Esophagus squamous epithelium (tissue), 5 donors: Measurements from ENCODE around the gene MYD88. TPM values are rescaled to one million over a fixed set of nuclear protein-coding genes. Genes with fewer than 3 reads are reported as not detected.

Experiments
- DNase-seq: peaks from one replicate; lab custom pipeline; 2025; lab: John Stamatoyannopoulos, UW
- H3K27ac ChIP-seq, 4 donors: fragments of 200-600 bp; sonication (generic); one replicate each; pipeline ENCODE4 v1.5.1; 2016 to 2019; ENCODE audit warnings: mild to moderate bottlenecking in 1 of 4
- H3K27me3 ChIP-seq, 4 donors: fragments of 200-600 bp; sonication (generic); 1 replicate in 3 of 4; 2 replicates in 1 of 4; pipeline versions ENCODE4 v1.5.1 to v1.6.0; 2017 to 2021; ENCODE audit warnings: antibody characterized with exemption in 1 of 4
- H3K36me3 ChIP-seq, 3 donors: fragments of 200-600 bp; sonication (generic); one replicate each; pipeline ENCODE4 v1.5.1; 2016 to 2019
- H3K4me1 ChIP-seq, 3 donors: fragments of 200-600 bp; sonication (generic); one replicate each; pipeline ENCODE4 v1.5.1; 2017 to 2019
- H3K4me3 ChIP-seq, 4 donors: fragments of 200-600 bp; sonication (generic); 1 replicate in 3 of 4; 2 replicates in 1 of 4; pipeline ENCODE4 v1.5.1; 2016 to 2019; ENCODE audit warnings: mild to moderate bottlenecking in 2 of 4, moderate library complexity in 1 of 4
- H3K9me3 ChIP-seq, 3 donors: fragments of 200-600 bp; sonication (generic); one replicate each; pipeline ENCODE4 v1.5.1; 2016 to 2019
- CTCF ChIP-seq, 6 experiments: fragments of 450-650 bp in 4 of 6; fragments of 200-600 bp in 2 of 6; sonication (generic) in 2 of 6; IDR thresholded peaks; one replicate each; pipeline ENCODE4 v1.5.1; 2016 to 2019; ENCODE audit warnings: antibody characterized with exemption in 6 of 6, mild to moderate bottlenecking in 4 of 6, moderate library complexity in 4 of 6
- POLR2A ChIP-seq, 4 donors: fragments of 450-650 bp; IDR thresholded peaks; one replicate each; pipeline ENCODE4 v1.6.1; 2017; ENCODE audit warnings: antibody characterized with exemption in 4 of 4, mild to moderate bottlenecking in 4 of 4, moderate library complexity in 3 of 4
- WGBS, 2 donors: methylation state at CpG; one replicate each; pipeline ENCODE4 v1.1.5; 2018; 5-methylcytosine and 5-hydroxymethylcytosine counted together
- intact Hi-C: fragments of 100-400 bp; cut with DNase I; formaldehyde crosslinking; loops from one replicate; pipeline ENCODE4 v1.15.0; 2022
- total RNA-seq, 4 donors: library from RNA; depleted of rRNA; stranded (reverse); fragments of >200 nt; gene quantifications; one replicate each; pipeline ENCODE4 v1.1.0, GENCODE V29; 2016
- donor health status: DM: yes; HTN: yes; CAD: no.

The MYD88 gene
- total RNA-seq, 4 donors from 2014 or later = 42.5 to 77.1 (median 60.2) TPM

DNA sequence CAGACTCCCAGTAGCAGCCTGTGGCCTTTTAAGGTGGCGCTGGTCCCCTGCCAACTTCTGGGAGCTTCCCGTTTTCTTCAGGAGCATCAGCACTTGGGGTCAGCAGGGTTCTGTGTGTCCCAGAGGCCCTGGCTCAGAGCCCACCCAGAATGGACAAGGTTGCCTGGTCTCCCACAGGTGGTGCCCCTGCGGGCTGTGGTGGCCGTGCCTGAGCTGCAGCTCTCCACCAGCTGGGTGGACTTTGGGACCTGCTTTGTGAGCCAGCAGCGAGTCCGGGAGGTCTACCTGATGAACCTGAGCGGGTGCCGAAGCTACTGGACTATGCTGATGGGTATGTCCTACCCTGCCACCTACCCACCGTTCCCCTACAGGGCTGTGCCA lies 17.0 kb upstream of the MYD88 start:
- peaks cover 0 to 5% (median 0%) of the 10 kb centered on the region in 3 donors for H3K4me1 ChIP-seq
- H3K36me3 ChIP-seq = peaks cover 36 to 70% (median 38%) of the 10 kb centered on the region in 3 donors
- H3K9me3 ChIP-seq = no peaks in the 10 kb centered on the region
- H3K27ac ChIP-seq = no peak overlapping the region
- no peaks in the 10 kb centered on the region for H3K27me3 ChIP-seq
- intact Hi-C loops = no loop called here
- no peak for TF ChIP-seq POLR2A (IDR thresholded peaks at IDR 0.05)
- TF ChIP-seq CTCF (IDR thresholded peaks at IDR 0.05) = no peak
- no peak overlapping the region for H3K4me3 ChIP-seq
- DNase-seq = no peak
- WGBS, 2 donors = 63% methylated on average over 1 of the region's 9 CpGs; no CpG with 5 or more reads in 1 of the 2 donors

- Histone ChIP-seq H3K36me3 (peaks cover 39 to 75% (median 43%) of the 10 kb centered on the region in 3 donors), H3K4me3 (no peak overlapping the region), H3K27ac (no peak overlapping the region), H3K4me1 (peaks cover 0 to 5% (median 0%) of the 10 kb centered on the region in 3 donors), H3K27me3 (no peaks in the 10 kb centered on the region), H3K9me3 (no peaks in the 10 kb centered on the region)
- DNase-seq = no peak
- no peak for TF ChIP-seq CTCF (IDR thresholded peaks at IDR 0.05)
- TF ChIP-seq POLR2A (IDR thresholded peaks at IDR 0.05) = no peak
- WGBS, 2 donors = 83 to 92% methylated on average over 1 to 2 of the region's 13 CpGs
- intact Hi-C loops = no loop called here
Measured at GRCh38 chr3:38121832-38122461, 16.5 kb upstream of the MYD88 start.

- TF ChIP-seq POLR2A (IDR thresholded peaks at IDR 0.05) = no peak
- no peak for TF ChIP-seq CTCF (IDR thresholded peaks at IDR 0.05)
- no peak for DNase-seq
- intact Hi-C loops = no loop called here
- Histone ChIP-seq H3K9me3 (no peaks in the 10 kb centered on the region), H3K27ac (no peak overlapping the region), H3K4me1 (peaks cover 0 to 5% (median 0%) of the 10 kb centered on the region in 3 donors), H3K4me3 (no peak overlapping the region), H3K36me3 (peaks cover 40 to 84% (median 50%) of the 10 kb centered on the region in 3 donors), H3K27me3 (no peaks in the 10 kb centered on the region)
- 83 to 100% methylated on average over 1 to 7 of the region's 9 CpGs for WGBS, 2 donors
Measured at GRCh38 chr3:38122712-38123290, 15.7 kb upstream of the MYD88 start.

DNA sequence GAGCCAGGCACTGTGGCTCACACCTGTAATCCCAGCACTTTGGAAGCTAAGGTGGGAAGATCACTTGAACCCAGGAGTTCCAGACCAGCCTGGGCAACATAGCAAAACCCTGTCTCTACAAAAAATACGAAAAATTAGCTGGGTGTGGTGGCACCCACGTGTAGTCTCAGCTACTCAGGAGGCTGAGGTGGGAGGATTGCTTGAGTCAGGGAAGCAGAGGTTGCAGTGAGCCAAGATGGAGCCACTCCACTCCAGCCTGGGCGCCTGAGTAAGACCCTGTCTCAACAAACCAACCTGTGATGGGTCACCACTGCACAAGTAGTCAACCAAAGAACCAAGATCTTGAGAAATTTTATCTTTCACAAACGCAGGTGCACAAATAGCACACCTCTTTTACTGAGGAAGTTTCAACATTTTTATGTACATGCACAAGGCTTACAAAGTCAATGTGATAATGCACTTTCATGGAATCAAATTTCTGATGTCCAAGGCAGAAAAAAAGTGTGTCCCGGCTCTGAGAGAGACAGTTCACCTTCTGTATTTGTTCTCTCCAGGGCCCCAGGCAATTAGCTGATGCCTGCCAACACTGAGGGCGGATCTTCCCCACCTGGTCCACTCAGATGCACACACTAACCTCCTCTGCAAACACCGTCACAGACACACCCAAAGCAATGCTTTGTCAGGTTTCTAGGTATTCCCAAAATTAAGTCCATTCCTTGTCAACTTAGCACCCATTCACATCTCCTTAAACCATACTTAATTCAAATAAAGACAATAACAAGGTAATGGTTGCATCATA lies 13.9 kb upstream of the MYD88 start:
- Histone ChIP-seq H3K9me3 (no peaks in the 10 kb centered on the region), H3K4me3 (no peak overlapping the region), H3K36me3 (peaks cover 46 to 100% (median 67%) of the 10 kb centered on the region in 3 donors), H3K27me3 (no peaks in the 10 kb centered on the region), H3K27ac (no peak overlapping the region), H3K4me1 (peaks cover 0 to 5% (median 0%) of the 10 kb centered on the region in 3 donors)
- TF ChIP-seq POLR2A (IDR thresholded peaks at IDR 0.05) = no peak
- no peak for TF ChIP-seq CTCF (IDR thresholded peaks at IDR 0.05)
- intact Hi-C loops = no loop called here
- no peak for DNase-seq
- WGBS, 2 donors = 52 to 59% methylated on average over 6 to 7 of the region's 7 CpGs
